GM19372 (cell line): ENCODE measurements around the gene KRT34.

Source experiments
- ATAC-seq: cut with Tn5 transposase; IDR thresholded peaks from one replicate; pipeline ENCODE4 v1.9.1; 2021; ENCODE audit warnings: mild to moderate bottlenecking, low read depth, moderate library complexity; ENCODE audit not compliant: unreplicated experiment

Gene KRT34

DNA sequence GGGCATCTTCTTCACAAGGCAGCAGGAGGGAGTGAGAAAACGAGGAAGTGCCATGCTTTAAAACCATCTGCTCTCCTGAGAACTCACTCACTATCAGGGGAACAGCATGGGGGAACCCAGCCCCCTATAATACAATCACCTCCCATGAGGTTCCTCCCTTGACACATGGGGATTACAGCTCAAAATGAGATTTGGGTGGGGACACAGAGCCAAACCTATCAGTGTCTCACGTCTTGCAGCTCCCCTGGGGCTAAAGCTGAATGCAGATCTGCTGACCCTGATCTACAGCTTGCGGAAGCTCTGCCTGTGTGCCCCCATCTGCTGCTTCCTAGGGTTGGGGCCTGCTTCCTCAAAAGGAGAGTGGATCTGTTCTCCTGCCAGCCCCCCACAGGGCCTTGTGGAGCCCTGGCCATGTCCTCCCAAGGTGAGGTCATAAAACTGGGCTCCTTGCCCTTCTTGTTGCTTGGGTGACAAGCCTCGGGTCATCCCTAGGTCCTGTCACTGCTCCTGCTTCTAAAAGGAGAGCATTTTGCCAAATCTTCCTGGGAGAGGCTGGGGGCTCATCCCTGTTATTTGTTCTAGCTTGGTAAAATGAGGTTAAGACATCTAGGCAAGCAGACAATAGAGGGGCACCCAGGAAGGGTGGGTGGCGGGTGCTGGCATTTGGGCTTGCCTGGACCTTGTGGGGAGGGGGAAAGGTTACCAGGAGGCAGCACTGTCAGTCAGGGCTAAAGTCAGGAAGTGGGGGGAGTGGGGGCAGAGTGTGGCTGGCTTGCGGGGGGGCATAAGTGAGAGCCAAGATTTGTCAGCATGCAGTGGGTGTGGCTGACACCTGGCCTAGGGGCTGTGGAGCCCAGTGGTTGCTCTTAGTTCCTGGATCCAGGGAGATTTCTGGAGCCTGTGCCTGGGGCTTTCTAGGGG, 47.5 kb downstream of the KRT34 start:
- no peak for ATAC-seq

- ATAC-seq: no peak
These were observed 48.3 kb downstream of the KRT34 start for GRCh38 chr17:41333836-41334235.

DNA sequence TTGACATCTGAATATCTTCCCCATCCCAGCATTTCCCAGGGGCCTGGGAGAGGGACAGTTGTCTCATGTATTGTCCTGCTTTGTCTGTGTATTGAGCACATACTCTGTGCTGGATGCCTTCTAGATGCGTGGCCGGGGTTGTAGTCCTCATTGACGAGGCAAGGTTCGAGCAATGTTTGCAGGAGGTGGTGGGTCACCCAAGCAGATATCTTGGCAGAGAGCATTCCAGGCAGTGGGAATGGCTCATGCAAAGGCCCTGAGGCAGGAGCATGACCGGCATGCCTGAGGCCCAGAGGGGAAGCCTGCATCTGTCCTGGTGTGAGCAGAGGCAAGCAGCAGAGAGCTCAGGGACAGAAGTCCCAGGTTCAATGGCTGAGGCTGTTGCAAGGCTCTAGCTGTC, 49.0 kb downstream of the KRT34 start:
- ATAC-seq: no peak

DNA sequence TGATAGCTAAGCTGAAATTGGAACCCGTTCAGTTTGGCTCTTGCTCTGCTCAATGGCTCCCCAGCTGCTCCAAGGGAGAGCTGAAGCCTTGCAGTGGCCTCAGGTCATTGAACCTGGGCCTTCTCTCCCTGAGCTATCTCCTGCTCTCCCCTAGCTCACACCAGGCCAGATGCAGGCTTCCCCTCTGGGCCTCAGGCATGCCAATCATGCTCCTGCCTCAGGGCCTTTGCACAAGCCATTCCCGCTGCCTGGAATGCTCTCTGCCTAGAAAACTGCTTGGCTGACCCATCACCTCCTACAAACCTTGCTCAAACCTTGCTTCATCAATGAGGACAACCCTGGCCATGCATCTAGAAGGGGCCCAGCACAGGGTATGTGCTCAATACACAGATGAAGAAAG, 49.9 kb downstream of the KRT34 start:
- ATAC-seq: no peak

DNA sequence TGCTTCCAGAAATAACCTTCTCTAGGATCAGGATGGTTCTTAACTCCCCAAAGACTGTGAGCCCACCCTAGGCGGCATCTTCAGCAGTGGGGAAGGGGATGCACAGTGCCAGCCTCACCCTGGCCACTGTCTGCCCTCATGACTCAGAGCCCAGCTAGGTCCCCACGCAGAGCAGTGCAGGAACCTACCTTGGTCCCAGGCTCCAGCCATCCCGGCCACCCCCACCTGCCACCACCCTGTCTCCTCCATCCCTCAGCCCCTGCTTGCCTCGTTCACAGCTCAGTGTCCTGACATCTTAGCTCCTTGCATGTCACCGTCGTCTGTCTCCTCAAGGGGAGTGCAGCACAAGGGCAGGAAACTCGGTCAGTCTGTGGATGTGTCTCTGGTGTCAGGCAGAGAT, 50.5 kb downstream of the KRT34 start:
- ATAC-seq: no peak

DNA sequence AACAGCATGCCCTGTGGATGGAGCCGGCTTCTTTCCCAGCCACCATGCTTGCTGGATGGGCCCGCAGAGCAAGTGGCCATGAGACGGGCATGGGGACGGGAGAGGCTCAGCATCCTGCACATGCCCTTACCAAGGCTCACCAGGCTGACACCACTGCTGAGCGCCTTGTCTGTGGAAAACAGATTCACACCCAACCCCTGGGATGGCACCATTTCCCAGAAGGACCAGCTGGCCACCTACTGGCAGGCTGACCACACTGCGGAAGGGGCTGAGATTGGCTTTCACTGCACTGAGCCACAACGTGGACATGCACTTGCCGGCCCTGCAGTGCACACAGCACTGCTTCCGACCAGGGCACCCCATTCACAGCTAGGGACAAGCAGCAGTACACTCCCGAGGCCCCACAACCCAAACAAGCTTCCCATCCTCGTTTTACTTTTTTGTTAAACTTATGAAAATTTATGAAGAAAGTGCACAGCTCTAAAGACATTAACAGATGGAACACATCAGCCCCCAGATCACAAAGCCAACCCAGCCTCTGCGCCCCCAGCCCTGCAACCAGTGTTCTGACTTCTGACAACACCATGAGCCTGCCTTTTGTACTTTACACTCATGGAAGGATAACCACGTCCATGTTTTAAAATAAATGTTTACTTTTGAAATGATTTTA, 52.7 kb downstream of the KRT34 start:
- no peak for ATAC-seq

DNA sequence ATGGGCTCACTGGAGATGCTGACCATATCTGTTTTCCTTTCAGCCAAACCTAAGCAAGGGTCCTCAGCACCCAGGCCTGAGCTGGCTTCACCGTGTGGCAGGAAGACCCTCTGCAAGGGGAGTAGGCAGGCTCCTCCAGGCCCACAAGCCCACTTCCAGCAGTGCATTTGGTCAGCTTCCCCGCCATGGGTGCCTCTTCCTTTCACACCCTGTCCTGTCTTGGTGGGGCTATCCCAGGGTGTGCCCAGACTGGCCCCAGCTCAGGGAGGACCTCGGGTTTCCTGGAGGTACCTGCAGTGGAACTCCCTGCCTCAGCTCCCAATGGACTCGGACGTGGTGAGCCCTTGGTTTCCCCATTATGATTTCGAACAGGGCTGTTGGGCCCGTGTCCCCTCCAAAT, 53.9 kb downstream of the KRT34 start:
- no peak for ATAC-seq
